ENCODE measurements around the gene CASZ1.

The CASZ1 gene

DNA sequence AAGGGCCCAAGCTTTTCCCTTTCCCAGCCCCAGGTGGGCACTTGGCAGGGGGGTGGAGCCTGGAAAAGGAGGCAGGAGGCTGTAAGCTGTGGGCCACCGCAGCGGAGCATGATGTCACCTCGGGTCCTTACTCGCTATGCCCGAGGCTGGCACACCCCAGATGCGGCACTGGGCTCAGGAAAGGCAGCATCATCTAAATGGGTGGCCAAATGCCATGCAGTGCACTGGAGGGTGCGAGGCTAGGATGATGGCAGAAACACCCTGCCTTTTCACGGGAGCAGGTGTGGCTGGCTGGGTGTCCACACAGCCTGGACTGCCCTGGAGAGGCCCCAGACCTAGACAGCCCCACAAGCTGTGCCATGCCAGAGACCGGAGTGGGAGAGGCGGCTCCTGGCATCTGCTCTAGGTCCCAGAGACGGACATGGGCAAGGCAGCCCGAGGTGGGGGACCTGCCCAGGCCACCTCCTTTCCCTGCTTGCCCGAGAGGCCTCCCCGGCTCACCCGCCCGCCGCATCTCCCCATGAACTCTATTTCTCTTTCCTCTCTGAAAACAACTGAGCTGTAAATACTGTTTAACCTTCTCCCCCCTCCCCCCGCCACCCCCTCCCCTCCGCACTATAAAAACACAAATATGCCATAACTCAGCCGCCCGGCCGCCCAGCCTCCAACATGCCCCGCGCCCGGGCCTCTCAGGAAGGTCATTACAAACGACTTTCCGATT lies 124.7 kb downstream of the CASZ1 start:
- in situ Hi-C loops (cut with HindIII; ENCODE audit: low pct_ligation_motif_present, low pct_unique_long_range_greater_than_20kb, low sequenced_read_pairs): no loop called here
- DNase-seq: no peak

DNA sequence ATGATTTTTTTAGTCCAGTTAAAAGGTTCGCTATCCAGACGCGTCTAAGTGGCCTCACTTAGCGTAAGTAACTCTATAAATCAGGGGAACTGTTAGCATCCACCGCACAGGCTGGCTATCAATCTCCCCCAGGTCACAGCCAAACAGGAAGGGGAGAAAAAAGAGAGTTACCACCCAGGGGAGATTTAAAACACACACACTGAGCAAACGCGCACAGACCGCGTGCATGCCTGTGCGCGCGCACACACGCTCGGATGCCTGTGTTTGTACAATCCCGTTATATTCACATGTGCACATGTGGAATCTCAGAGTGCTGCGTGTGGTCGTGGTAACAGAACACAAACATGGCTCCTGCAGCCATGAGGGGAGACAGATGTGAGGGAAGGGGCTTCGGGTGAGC lies 125.4 kb downstream of the CASZ1 start:
- no peak for DNase-seq
- in situ Hi-C loops (cut with HindIII; ENCODE audit: low pct_ligation_motif_present, low pct_unique_long_range_greater_than_20kb, low sequenced_read_pairs): no loop called here

DNA sequence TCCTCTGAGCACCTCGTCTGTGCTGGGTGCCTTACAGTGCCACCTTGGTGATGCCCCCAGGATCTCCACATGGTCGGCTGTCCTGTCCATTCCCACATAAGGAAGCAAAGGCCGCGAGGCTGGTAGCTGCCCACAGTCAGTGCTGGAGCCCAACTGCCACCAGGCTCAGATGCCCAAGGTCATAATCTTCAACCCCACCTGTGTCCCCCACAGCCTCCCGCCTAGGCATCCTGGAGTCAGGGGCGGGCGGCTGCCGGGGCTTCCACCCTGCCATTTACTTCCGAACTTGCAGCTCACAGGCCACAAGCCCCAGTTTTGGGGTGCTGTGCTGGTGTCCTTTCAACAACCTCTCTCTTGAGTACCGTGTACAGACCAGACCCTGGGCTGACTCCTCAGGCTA lies 126.3 kb downstream of the CASZ1 start:
- in situ Hi-C loops (cut with HindIII; ENCODE audit: low pct_ligation_motif_present, low pct_unique_long_range_greater_than_20kb, low sequenced_read_pairs): no loop called here
- no peak for DNase-seq

DNA sequence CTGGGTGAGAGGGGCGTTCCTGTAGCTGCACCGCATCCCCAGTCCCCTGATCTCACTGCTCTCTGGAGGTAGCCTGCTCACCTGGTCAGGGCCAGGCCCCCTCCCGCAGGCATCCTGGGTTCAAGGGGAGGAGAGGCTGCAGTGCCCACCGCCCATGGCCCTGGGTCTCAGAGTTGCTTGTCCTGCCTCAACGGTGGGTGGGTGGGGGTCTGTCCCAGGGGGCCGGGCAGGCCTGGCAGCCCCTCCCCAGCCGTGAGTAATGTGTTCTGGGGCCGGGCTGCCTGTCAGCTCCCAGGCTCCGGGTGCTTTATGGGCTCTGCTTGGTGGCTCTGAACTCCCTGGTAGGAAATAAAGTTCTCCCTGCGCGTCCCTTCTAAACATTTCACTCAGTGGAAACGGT lies 126.9 kb downstream of the CASZ1 start:
- in situ Hi-C loops (cut with HindIII; ENCODE audit: low pct_ligation_motif_present, low pct_unique_long_range_greater_than_20kb, low sequenced_read_pairs): no loop called here
- no peak for DNase-seq

DNA sequence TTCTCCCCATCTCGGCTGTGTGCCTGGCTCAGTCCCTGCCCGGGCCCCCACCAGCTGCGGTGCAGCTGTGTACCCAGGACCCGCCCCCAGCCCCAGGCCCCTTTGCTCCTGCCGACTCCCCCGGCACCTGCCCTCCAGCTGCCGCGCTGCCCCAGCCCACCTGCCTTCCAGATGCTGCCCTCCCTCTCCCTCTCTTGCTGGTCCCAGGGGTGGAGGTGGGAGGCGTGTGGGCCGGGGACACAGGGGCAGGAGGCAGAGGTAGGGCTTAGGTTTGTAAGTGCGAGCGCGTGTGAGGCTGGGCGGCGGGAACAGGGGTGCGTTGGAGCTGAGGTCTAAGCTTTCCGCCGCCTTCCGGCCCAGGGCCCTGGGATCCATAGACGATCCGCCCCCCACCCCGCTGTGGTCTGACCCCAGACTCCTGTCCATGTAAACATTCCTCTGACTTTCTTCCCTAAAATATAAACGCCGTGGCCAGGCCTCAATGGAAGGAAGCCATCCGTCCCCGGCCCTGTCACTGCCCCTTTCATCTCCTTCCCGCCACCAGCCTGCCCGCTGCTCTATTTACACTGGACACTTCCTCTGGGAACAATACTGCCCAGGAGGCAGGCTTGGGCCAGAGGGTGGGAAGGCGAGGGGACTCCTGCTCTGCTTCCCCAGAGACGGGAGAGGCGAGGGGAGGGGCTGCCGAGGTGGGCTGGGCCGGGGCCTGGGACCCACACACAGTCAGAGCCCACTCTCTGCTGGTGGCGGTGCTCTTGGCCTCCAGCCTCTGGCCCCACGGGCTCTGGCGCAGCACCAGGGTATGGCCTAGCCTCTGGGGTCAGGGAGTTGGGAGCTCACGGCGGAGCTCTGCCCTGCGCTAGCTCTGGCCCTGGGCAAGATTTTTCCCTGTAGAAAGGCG lies 128.3 kb downstream of the CASZ1 start:
- in situ Hi-C loops (cut with HindIII; ENCODE audit: low pct_ligation_motif_present, low pct_unique_long_range_greater_than_20kb, low sequenced_read_pairs): no loop called here
- no peak for DNase-seq

DNA sequence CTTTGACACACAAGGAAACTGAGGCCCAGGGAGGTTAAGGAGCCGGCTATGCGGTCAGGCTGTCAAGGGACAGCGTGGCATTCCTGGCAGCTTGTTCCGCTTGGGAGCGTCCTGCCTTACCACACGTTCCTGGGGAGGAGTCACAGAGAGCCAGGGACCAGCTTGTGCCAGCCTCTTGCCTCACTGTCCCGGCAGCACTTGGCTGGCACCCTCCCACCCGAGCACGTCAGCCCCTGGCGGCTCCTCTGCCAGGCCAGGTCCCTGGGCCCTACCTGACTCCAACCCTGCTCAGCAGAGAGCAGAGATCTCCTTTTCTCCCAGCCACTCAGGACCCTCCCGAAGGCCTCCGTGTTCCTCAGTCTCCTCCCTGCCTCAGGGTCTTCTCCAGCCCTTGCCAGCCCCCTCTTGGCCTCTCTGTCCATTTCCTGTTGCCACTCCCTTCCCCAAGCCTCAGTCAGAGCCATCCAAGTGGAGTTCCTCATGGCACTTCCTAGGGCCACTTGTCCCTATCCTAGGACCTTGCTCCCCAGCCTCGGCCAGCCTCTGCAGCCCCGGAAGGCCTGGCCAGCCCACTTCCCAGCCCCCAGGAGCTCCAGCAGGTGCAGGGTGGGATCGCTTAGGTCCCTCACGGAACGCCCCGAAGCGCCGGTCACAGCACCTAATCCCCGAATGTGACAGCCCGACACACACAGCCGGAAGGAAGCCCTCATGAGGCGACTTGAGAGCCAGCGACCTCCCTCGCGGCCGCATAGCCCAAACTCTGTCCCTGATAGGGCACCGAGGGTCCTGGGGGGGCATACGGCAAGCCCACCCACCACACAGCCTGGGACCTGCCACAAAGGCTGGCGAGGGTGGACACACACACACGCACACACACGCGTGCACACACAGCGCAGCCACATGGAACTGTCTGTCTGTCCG lies 130.3 kb downstream of the CASZ1 start:
- DNase-seq: peak; percentile 29
- in situ Hi-C loops (cut with HindIII; ENCODE audit: low pct_ligation_motif_present, low pct_unique_long_range_greater_than_20kb, low sequenced_read_pairs): no loop called here

DNA sequence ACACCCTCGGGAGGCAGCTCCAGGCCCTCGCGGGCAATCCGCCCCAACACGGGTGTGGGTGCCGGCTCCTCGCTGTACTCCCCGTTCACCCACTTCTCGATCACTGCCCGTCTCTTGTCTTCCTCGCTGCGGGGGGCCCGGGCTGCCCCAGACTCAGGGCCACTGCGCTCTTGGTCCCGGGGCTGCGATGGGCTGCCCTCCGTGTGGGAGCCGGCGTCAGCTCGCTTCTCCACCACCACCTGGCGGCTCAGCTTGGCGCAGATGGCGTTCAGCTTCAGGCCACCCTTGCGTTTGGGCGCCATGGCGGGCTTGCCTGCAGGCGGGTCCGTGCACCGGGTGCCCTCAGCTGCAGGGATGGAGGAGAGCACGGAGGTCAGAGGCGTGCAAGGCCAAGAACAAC lies 131.2 kb downstream of the CASZ1 start:
- no peak for DNase-seq
- in situ Hi-C loops (cut with HindIII; ENCODE audit: low pct_ligation_motif_present, low pct_unique_long_range_greater_than_20kb, low sequenced_read_pairs): no loop called here

DNA sequence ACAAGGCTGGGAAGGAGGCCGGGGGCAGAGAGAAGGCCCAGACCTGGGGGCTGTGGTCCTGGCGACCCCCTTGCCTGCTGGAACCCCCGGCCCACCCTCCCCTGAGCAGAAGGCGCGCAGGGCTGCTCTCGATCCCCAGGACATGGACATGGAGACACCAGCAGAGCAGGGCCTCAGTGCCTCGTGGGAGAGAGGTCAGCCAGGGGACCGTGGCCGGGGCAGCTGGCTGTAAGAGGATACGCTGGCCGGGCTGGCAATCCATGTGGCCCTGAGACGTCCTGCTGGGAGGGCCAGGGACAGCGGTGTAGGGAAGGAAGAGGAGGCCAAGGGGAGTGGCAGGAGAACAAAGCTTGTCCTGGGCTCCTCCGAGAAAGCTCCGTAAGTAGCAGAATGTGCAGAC lies 132.2 kb downstream of the CASZ1 start:
- no peak for DNase-seq
- in situ Hi-C loops (cut with HindIII; ENCODE audit: low pct_ligation_motif_present, low pct_unique_long_range_greater_than_20kb, low sequenced_read_pairs): no loop called here

DNA sequence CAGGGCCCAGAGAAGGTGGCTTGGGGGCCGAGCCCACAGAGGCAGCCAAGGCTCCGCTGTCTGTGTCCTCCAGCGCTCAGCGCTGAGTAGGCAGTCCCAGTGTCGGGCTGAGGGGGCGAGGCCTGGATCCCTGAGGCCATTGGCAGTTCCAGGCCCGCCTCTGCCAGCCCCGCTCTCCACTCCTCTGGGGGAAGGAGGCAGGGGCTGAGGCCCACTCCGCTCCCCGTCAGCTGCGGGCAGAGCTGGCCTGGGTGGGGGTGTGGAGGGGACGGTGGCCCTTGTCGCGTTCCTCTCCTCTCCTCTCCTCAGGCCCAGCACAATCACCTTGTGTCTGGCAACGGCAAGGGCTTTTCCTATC lies 132.8 kb downstream of the CASZ1 start:
- in situ Hi-C loops (cut with HindIII; ENCODE audit: low pct_ligation_motif_present, low pct_unique_long_range_greater_than_20kb, low sequenced_read_pairs): no loop called here

DNA sequence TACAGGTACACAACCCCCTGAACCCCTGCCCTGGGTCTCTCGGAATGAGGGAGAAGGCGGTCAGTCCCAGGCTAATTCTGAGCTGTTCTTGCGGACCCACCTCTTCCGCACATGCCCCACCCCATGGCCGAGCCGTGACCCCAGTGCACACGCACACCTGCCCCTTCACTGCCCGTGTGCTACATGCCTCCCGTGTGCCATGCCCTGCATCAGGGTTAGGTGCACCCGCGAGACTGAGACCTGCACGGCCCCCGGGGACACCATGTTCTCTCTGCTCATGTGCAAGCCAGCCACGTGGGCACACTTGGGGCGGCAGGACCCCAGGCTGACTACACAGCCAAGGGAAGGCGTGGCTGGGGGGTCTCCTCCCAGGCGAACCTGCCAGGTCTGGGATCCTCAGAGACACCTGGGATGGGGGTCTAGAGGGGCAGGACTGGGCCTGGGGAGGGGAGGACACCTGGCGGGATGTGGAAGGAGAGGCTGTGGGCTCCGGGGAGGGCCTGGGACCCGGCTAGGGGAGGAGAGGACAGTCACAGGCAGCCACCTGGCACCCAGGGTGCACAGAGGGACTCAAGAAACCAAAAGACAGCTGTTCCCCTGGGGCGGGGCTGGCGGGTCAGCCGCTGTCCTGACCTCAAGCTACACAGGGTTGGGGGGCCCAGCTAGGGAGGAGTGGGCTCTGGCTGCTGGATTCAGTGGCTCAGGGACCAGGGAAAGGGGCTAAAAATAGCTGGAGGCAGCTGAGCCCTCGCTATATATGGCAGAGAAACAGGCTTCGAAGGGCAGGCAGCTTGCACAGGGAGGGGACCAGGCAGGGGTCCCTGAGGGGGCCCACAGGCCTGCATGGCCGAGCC lies 133.4 kb downstream of the CASZ1 start:
- no peak for DNase-seq
- in situ Hi-C loops (cut with HindIII; ENCODE audit: low pct_ligation_motif_present, low pct_unique_long_range_greater_than_20kb, low sequenced_read_pairs): no loop called here

More for the DNA sequence above, 132.8 kb downstream of the CASZ1 start:
- no peak for DNase-seq

DNA sequence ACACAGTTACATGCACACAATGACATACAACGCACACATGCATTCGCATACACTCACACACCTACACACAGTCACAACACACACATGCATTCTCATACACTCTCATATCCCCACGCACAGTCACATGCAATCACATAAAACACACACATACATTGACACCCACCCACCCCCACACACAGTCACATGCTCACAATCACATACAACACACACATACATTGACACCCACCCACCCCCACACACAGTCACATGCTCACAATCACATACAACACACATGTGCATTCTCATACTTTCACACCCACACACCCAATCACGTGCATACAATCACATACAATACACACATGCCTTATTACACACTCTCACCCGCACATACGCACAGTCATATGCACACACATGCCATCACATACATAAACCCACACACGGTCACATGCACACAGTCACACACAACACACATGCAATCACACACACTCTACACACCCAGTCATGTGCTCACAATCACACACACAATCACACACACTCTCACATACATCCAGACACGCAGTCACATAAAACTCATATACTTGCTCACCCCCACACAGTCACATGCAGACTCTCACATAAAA lies 134.3 kb downstream of the CASZ1 start:
- in situ Hi-C loops (cut with HindIII; ENCODE audit: low pct_ligation_motif_present, low pct_unique_long_range_greater_than_20kb, low sequenced_read_pairs): no loop called here
- DNase-seq: no peak

DNA sequence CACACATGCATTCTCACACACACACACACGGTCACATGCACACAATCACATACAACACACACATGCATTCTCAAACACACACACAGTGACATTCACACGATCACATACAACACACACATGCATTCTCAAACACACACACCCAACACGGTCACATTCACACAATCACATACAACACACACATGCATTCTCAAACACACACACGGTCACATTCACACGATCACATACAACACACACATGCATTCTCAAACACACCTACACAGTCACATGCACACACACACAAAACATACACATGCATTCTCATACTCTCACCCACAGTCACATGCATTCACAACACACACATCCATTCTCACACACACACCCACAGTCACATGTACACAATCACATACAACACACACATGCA lies 135.0 kb downstream of the CASZ1 start:
- in situ Hi-C loops (cut with HindIII; ENCODE audit: low pct_ligation_motif_present, low pct_unique_long_range_greater_than_20kb, low sequenced_read_pairs): no loop called here
- DNase-seq: no peak

DNA sequence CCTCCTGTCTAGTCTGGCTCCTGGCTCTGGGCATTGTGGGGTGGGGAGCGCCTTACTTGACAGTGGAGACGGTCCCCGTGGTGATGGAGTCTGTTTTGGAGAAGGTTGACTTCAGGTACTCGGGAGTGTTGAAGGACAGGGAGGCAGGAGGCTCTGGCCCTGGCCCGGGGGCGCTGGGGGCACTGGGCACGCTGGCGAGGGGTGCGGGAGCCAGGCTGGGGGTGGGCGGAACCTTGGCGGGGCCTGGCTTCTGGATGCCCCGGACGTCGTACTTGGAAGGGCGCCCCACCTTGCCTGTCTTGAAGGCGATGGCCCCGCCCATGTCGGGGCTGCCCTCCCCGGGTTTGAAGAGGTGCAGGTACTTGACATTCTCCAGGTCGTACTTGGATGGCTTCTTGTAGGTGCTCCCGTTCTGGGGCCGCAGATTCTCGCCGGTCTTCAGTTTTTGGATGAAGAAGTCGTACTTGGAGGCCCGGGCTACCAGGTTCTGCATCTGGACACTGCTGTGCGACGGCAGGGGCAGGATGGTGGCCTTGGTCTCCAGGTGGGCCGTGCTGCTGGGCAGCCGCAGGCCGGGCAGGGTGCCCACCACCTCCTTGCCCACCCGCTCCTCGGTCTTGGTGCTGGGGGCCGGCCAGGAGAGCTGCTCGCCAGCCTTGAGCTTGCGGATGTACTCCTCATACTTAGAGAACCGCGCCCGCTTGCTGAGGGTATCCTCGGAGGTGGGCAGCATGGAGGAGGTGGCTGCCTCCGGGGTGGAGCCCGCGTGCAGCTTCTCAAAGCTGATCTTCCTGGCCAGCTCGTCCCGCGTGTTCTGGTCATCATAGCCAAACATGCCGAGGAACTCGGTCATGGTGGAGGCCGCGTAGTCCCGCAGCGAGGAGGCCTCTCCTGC lies 136.6 kb downstream of the CASZ1 start:
- in situ Hi-C loops (cut with HindIII; ENCODE audit: low pct_ligation_motif_present, low pct_unique_long_range_greater_than_20kb, low sequenced_read_pairs): no loop called here
- no peak for DNase-seq

DNA sequence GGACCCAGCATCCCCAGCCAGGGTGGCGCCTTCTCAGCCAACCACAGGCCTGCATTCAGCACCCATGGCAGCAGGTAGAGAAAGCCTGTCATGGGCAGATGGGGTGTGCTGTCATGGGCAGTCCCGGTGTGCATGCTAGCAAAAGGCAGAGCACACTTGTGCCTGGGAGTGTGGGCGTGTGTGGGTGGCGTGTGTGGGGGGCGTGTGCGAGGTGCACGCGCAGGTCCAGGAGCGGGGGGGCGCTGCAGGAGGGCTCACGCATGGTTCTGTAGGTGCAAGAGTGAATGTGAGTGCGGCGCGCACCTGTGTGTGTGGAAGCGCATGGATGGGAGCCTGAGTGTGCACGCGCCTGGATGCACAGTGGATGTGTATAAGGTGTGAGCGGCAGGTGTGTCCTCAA lies 137.2 kb downstream of the CASZ1 start:
- in situ Hi-C loops (cut with HindIII; ENCODE audit: low pct_ligation_motif_present, low pct_unique_long_range_greater_than_20kb, low sequenced_read_pairs): no loop called here

DNA sequence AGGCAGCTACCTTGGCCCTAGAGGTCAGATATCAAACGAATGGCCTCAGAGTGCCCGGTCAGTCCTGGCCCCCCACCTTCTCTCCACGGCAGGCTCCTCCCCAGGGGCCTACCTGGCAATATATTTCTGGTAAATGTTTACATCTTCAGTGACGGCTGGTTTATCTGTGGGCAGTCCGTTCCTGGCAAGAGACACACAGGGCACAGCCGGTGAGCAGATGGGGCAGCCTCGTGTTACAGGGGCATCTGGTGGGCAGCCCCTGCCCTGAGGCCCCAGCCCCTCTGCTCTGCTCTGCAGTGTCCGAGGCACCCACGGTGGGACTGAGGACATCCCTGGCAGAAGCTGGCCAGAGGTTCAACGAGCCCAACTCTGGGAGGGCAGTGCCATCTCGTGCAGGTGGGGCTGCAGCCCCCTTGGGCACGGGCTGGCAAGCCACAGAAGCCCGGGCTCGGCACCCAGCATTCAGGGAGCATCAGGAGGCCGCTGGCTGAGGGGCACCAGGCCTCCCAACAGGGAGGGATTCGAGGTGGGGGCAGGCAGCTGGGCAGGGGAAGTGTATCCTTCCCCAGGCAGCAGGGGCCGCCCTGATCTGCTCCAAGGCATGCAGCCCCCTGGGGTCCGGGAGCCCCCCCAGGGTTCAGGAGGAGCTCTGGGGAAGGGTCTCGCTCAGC lies 137.9 kb downstream of the CASZ1 start:
- in situ Hi-C loops (cut with HindIII; ENCODE audit: low pct_ligation_motif_present, low pct_unique_long_range_greater_than_20kb, low sequenced_read_pairs): no loop called here
- DNase-seq: no peak

More for the DNA sequence above, 137.2 kb downstream of the CASZ1 start:
- DNase-seq: no peak

DNA sequence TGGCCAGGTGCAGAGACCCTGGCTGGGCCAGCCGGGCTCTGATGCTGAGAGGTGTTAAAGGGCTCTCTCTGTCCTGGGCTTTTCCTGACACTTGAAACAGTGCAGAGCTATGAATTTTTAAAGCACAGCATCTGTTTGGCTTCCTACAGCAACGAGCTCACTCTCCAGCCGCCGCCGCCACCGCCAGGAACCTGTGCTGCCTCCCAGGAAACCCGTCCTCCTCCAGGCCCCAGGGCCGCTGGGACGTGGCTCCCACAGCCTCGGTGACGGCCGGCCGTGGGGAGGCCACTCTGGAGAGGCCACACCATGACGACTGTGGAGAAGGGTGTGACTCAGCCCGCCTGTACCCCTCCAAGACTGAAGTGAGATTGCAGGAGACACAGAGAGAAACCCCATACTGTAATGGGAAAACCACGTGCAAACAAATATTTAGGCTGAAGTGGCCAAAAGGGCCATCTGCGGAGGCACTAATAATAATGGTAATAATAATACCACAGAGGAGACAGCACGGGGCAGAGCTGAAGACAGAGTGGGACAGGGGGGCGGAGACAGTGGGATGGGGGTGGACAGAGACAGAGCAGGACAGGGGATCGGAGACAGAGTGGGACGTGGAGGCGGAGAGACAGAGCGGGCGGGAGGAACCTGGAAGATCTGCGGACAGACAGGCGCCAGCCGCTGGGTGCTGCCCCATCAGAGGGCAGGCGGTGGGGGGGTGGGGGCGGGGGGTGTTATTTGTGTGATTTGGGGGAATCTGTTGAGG lies 139.2 kb downstream of the CASZ1 start:
- DNase-seq: no peak
- in situ Hi-C loops (cut with HindIII; ENCODE audit: low pct_ligation_motif_present, low pct_unique_long_range_greater_than_20kb, low sequenced_read_pairs): no loop called here

Measured in ACHN (cell line).